ENCODE measurements around the gene TOMM34.

Gene TOMM34

GRCh38 chr20:44976698-44977097, 16.5 kb upstream of the TOMM34 start:
- H3K4me3 ChIP-seq (ENCODE audit: low read length): no peak overlapping the region
- H3K9me3 ChIP-seq (ENCODE audit: control insufficient read depth, low read length): no peaks in the 10 kb centered on the region
- peaks cover 9% of the 10 kb centered on the region for H3K4me1 ChIP-seq (ENCODE audit: control insufficient read depth, insufficient read depth, low read length)
- DNase-seq (ENCODE audit: low read depth): no peak
- H3K9ac ChIP-seq (ENCODE audit: low read length): no peak overlapping the region
- H3K36me3 ChIP-seq (ENCODE audit: control insufficient read depth, insufficient read depth, low read length, severe bottlenecking): peaks cover 44% of the 10 kb centered on the region
- no peaks in the 10 kb centered on the region for H3K27me3 ChIP-seq (replicated peaks; ENCODE audit: control insufficient read depth, insufficient read depth, low read length)

DNA sequence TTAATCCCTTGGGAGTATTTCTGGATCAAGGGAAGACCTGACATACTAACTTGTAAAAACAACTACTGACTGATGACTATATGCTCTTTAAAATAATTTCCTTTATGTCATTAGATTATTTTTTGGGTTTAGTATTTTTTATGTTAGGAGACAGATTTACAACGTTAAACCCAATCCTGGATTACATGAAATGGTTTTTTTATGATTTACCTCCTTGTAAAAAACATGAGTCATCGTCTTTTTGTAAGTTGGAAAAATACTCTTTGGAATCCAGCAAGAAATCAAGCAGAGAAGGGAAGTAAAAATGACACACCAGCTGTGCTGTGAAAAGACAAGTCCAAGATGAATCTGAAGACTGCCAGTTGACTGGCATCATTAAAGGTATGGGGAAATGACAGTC, 12.9 kb upstream of the TOMM34 start:
- Histone ChIP-seq H3K9me3 (ENCODE audit: control insufficient read depth, low read length) (no peaks in the 10 kb centered on the region), H3K9ac (ENCODE audit: low read length) (no peak overlapping the region), H3K27me3 (replicated peaks; ENCODE audit: control insufficient read depth, insufficient read depth, low read length) (no peaks in the 10 kb centered on the region), H3K4me1 (ENCODE audit: control insufficient read depth, insufficient read depth, low read length) (peaks cover 9% of the 10 kb centered on the region), H3K36me3 (ENCODE audit: control insufficient read depth, insufficient read depth, low read length, severe bottlenecking) (peaks cover 33% of the 10 kb centered on the region), H3K4me3 (ENCODE audit: low read length) (no peak overlapping the region)
- peak; percentile 17 for DNase-seq (ENCODE audit: low read depth)

DNA sequence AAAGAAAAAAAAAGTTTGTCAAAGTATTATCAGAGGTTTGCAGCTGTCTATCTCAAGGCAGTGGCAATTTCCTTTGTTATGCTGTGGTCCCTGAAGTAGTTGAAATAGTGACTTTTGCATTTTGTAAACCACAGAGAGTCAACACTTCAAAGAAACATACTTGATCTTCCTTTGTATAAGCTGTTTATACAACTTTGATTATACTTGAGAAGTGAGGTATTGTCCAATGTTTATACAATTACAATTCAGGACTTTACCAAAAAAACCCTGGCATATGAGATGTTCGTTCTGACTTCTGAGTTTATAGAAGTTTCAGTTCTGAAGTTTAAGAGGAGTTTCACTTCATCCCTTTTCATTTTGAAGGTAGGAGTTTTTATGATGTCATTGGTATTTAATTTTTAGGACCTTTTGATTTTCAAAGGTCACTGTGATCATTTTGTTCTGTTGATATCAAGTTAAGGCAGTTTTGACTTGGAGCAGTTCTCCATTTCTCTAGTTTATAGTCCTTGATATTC, 10.1 kb upstream of the TOMM34 start:
- H3K9ac ChIP-seq (ENCODE audit: low read length): no peak overlapping the region
- peaks cover 10% of the 10 kb centered on the region for H3K4me1 ChIP-seq (ENCODE audit: control insufficient read depth, insufficient read depth, low read length)
- DNase-seq (ENCODE audit: low read depth): no peak
- no peaks in the 10 kb centered on the region for H3K27me3 ChIP-seq (replicated peaks; ENCODE audit: control insufficient read depth, insufficient read depth, low read length)
- peaks cover 26% of the 10 kb centered on the region for H3K36me3 ChIP-seq (ENCODE audit: control insufficient read depth, insufficient read depth, low read length, severe bottlenecking)
- no peaks in the 10 kb centered on the region for H3K9me3 ChIP-seq (ENCODE audit: control insufficient read depth, low read length)
- no peak overlapping the region for H3K4me3 ChIP-seq (ENCODE audit: low read length)

- Histone ChIP-seq H3K4me1 (ENCODE audit: control insufficient read depth, insufficient read depth, low read length) (peaks cover 10% of the 10 kb centered on the region), H3K27me3 (replicated peaks; ENCODE audit: control insufficient read depth, insufficient read depth, low read length) (no peaks in the 10 kb centered on the region), H3K36me3 (ENCODE audit: control insufficient read depth, insufficient read depth, low read length, severe bottlenecking) (peaks cover 17% of the 10 kb centered on the region), H3K4me3 (ENCODE audit: low read length) (no peak overlapping the region), H3K9ac (ENCODE audit: low read length) (no peak overlapping the region), H3K9me3 (ENCODE audit: control insufficient read depth, low read length) (no peaks in the 10 kb centered on the region)
- no peak for DNase-seq (ENCODE audit: low read depth)
Observed at GRCh38 chr20:44969300-44969894, 9.2 kb upstream of the TOMM34 start.

DNA sequence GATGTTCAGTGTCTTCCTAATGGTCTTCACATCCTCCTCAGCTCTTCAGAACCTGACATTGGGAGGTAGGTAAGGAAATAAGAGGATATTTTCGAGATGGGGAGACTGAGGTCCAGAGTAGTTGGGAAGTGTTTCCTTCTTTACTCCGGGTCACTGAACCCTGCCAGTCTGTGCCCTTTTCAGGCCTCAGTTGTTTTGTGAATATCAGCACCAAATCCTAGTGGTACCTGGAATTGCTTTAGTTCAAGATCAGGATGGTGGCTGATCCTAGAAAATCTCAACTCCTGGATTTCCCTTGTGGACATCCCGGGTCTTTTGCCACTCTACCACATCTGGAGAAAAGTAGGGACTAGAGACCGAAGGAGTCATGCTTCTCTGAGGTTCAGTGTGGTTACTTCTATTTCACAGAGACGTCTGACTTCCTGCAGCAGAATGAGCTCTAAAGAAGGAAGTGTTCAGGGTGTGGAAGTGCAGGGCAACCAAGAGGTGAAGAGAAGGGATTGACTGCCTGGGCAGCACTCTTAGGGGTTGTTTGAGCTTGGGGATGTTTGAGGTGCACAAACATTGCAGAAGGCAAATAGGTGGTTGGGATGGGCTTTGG, 7.1 kb upstream of the TOMM34 start:
- Histone ChIP-seq H3K36me3 (ENCODE audit: control insufficient read depth, insufficient read depth, low read length, severe bottlenecking) (peaks cover 3% of the 10 kb centered on the region), H3K27me3 (replicated peaks; ENCODE audit: control insufficient read depth, insufficient read depth, low read length) (no peaks in the 10 kb centered on the region), H3K4me1 (ENCODE audit: control insufficient read depth, insufficient read depth, low read length) (peaks cover 10% of the 10 kb centered on the region), H3K9ac (ENCODE audit: low read length) (peak overlapping the region; percentile 94), H3K9me3 (ENCODE audit: control insufficient read depth, low read length) (no peaks in the 10 kb centered on the region), H3K4me3 (ENCODE audit: low read length) (peak overlapping the region; percentile 100)
- DNase-seq (ENCODE audit: low read depth): no peak

DNA sequence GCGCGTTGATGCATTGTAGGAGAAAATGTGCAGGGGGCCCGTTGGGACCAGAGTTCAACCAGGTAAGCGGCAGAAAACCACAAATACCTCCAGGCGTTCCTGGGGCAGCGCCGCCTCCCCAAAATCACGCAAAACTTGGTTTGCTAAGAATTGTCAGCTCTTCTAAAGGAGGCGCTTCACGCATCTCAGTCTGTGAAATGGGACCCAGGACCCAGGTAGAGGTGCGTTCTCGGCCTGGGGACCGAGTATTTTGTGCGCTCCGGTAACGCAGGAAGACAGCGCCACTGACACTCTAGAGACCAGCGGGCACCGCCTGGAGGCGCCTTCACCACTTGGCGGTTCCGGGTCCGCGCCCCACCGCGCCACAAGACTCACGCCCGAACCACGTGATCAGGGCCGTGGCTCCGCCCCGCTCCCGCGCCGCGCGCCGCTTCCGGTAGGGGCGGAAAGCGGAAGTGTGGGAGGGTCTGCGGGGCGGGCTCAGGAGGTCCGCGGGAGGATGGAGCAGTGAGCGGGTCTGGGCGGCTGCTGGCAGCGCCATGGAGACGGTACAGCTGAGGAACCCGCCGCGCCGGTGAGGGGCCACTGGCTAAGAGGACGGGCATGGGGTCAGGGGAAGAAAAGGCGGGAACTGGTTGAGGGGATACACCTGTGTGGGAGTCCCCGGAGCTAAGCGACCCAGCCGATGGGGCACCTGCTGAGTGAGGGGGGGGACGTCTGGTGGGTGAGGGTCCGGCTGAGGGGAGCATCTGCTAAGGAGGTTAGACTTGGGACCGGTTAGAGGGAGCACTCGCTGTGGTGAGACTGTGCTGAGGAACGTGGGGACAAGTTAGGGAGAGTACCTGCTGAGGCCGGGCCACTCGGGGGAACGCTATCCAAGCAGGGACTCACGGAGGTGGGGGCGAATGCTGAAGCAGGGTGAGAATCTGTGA, 6.1 kb upstream of the TOMM34 start, which contains the start of gene STK4:
Gene STK4, plus strand, starts transcription at position 483 of the 932 bp plus-strand sequence. Its CDS starts 57 bp downstream, at position 540.
- Histone ChIP-seq H3K4me1 (ENCODE audit: control insufficient read depth, insufficient read depth, low read length) (peaks cover 10% of the 10 kb centered on the region), H3K27me3 (replicated peaks; ENCODE audit: control insufficient read depth, insufficient read depth, low read length) (no peaks in the 10 kb centered on the region), H3K9ac (ENCODE audit: low read length) (peak within 1 kb of the TSS; percentile 94), H3K4me3 (ENCODE audit: low read length) (peak within 1 kb of the TSS; percentile 100), H3K36me3 (ENCODE audit: control insufficient read depth, insufficient read depth, low read length, severe bottlenecking) (no peaks in the 10 kb centered on the region), H3K9me3 (ENCODE audit: control insufficient read depth, low read length) (no peaks in the 10 kb centered on the region)
- DNase-seq (ENCODE audit: low read depth): peak; percentile 97

DNA sequence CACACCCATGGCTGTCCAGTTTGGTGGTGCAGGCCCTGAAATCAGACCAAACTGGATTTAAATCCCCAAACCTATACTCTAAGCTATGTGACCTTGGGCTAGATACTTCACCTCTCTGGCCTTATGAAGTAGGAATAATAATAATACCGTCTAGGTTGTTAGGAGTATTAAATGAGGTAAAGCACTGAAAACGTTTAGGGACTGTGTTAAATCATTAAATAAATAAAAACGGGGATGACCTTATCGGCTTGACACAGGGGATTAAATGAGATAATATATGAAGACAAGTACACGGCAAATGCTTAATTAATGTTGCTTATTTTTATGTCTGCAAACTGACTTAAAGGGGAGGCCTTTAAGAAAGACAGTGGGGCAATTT, 5.4 kb upstream of the TOMM34 start:
- Histone ChIP-seq H3K36me3 (ENCODE audit: control insufficient read depth, insufficient read depth, low read length, severe bottlenecking) (no peaks in the 10 kb centered on the region), H3K27me3 (replicated peaks; ENCODE audit: control insufficient read depth, insufficient read depth, low read length) (no peaks in the 10 kb centered on the region), H3K4me3 (ENCODE audit: low read length) (peak overlapping the region; percentile 100), H3K9me3 (ENCODE audit: control insufficient read depth, low read length) (no peaks in the 10 kb centered on the region), H3K4me1 (ENCODE audit: control insufficient read depth, insufficient read depth, low read length) (peaks cover 11% of the 10 kb centered on the region), H3K9ac (ENCODE audit: low read length) (peak overlapping the region; percentile 94)
- no peak for DNase-seq (ENCODE audit: low read depth)

GRCh38 chr20:44963325-44964215, 3.4 kb upstream of the TOMM34 start:
- Histone ChIP-seq H3K4me3 (ENCODE audit: low read length) (no peak overlapping the region), H3K27me3 (replicated peaks; ENCODE audit: control insufficient read depth, insufficient read depth, low read length) (no peaks in the 10 kb centered on the region), H3K36me3 (ENCODE audit: control insufficient read depth, insufficient read depth, low read length, severe bottlenecking) (no peaks in the 10 kb centered on the region), H3K4me1 (ENCODE audit: control insufficient read depth, insufficient read depth, low read length) (peaks cover 26% of the 10 kb centered on the region), H3K9me3 (ENCODE audit: control insufficient read depth, low read length) (no peaks in the 10 kb centered on the region), H3K9ac (ENCODE audit: low read length) (no peak overlapping the region)
- DNase-seq (ENCODE audit: low read depth): no peak

DNA sequence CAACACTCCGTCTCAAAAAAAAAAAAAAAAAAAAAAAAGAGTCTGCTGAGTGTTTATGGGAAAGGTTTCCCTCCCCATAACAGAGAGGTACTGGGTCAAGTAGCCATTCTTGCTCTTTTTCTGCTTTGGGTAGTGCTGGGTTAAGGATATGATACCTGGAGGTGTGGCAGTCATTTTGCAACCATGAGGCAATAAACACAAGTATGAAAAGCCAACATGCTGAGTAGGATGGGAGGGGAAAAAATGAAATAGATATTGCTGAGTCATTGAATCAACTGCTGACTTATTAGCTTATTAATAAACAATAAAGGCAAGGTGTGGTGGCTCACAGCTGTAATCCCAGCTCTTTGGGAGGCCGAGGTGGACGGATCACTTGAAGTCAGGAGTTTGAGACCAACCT, 2.3 kb upstream of the TOMM34 start:
- Histone ChIP-seq H3K4me3 (ENCODE audit: low read length) (no peak overlapping the region), H3K9me3 (ENCODE audit: control insufficient read depth, low read length) (no peaks in the 10 kb centered on the region), H3K36me3 (ENCODE audit: control insufficient read depth, insufficient read depth, low read length, severe bottlenecking) (no peaks in the 10 kb centered on the region), H3K9ac (ENCODE audit: low read length) (no peak overlapping the region), H3K4me1 (ENCODE audit: control insufficient read depth, insufficient read depth, low read length) (peaks cover 29% of the 10 kb centered on the region), H3K27me3 (replicated peaks; ENCODE audit: control insufficient read depth, insufficient read depth, low read length) (no peaks in the 10 kb centered on the region)
- DNase-seq (ENCODE audit: low read depth): no peak

DNA sequence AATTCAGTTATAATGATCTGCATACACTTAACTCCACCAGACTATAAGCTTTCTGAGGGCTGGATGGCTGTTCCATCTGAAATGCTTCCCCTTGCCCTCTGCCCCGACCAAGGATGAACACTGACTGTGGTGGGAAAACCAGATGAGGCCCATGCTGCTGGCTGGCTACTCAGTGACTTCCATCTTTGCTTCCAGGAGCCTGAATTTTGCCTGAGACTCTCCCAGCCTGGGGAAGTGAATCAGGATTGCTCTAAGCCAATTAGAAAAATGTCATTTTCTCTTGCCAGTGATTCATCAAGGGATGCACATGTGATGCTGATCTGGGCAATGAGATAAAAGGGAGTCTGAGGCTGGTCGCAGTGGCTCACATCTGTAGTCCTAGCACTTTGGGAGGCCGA, 1.7 kb upstream of the TOMM34 start:
- Histone ChIP-seq H3K9me3 (ENCODE audit: control insufficient read depth, low read length) (no peaks in the 10 kb centered on the region), H3K27me3 (replicated peaks; ENCODE audit: control insufficient read depth, insufficient read depth, low read length) (no peaks in the 10 kb centered on the region), H3K36me3 (ENCODE audit: control insufficient read depth, insufficient read depth, low read length, severe bottlenecking) (no peaks in the 10 kb centered on the region), H3K9ac (ENCODE audit: low read length) (no peak overlapping the region), H3K4me3 (ENCODE audit: low read length) (no peak overlapping the region), H3K4me1 (ENCODE audit: control insufficient read depth, insufficient read depth, low read length) (peaks cover 23% of the 10 kb centered on the region)
- peak; percentile 16 for DNase-seq (ENCODE audit: low read depth)

Data from adipocyte (in vitro differentiated cells).